Thyroid gland (tissue), 4 donors: ENCODE measurements around the gene XCL1.

Experiments used
- POLR2A ChIP-seq, 2 donors: fragments of 450-650 bp; IDR thresholded peaks; one replicate each; pipeline ENCODE4 v1.6.1; 2017; ENCODE audit warnings: antibody characterized with exemption in 2 of 2, mild to moderate bottlenecking in 2 of 2, moderate library complexity in 1 of 2
- TF ChIP-seq, protein P1 (sequence below), 6 experiments: fragments of 200-600 bp in 3 of 6; fragments of 450-650 bp in 3 of 6; sonication (generic) in 3 of 6; IDR thresholded peaks; one replicate each; pipeline ENCODE4 v1.5.1; 2016 to 2019; ENCODE audit warnings: antibody characterized with exemption in 6 of 6, mild to moderate bottlenecking in 2 of 6, inconsistent platforms in 1 of 6, moderate library complexity in 1 of 6

DNA sequence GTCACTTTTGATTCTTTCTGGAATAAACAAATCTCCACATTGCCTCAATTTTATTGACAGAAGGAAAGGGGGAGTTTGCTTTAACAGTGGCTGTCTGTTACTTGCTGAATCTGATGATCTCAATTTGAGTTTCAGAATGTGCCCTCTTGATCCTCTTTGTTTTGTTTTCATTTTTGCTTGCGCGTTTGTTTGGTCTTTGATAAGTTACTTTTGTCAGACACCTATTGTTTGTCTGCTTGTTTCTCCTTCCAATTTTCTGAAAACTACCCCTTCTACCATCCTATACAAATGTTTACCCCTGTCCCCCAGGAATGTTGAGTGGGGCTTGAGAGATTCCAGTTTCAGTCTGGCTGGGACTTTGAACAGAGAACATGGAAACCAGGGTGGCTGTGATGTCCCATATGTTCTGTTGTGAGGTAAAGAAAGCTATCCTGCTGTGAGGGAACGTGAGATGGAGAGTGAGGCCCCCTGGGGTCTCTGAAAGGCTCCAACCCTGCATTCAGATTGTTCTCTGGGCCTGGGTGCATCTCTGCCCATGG, 20.8 kb upstream of the XCL1 start:
- TF ChIP-seq, protein P1, sequence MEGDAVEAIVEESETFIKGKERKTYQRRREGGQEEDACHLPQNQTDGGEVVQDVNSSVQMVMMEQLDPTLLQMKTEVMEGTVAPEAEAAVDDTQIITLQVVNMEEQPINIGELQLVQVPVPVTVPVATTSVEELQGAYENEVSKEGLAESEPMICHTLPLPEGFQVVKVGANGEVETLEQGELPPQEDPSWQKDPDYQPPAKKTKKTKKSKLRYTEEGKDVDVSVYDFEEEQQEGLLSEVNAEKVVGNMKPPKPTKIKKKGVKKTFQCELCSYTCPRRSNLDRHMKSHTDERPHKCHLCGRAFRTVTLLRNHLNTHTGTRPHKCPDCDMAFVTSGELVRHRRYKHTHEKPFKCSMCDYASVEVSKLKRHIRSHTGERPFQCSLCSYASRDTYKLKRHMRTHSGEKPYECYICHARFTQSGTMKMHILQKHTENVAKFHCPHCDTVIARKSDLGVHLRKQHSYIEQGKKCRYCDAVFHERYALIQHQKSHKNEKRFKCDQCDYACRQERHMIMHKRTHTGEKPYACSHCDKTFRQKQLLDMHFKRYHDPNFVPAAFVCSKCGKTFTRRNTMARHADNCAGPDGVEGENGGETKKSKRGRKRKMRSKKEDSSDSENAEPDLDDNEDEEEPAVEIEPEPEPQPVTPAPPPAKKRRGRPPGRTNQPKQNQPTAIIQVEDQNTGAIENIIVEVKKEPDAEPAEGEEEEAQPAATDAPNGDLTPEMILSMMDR (IDR thresholded peaks at IDR 0.05): no peak
- no peak for TF ChIP-seq POLR2A (IDR thresholded peaks at IDR 0.05)
